MM.1S (cell line): Measurements from ENCODE around the gene GJB5.

ENCODE experiments used
- DNase-seq: peaks from one replicate; pipeline ENCODE4 v3.0.0-alpha.2; 2015
- H2AFZ ChIP-seq: fragments of 300-600 bp; sonication (generic); 2 replicates; pipeline ENCODE4 v1.6.0; 2016; ENCODE audit warnings: antibody characterized with exemption, low read length
- H3F3A ChIP-seq: fragments of 300-600 bp; sonication (generic); 2 replicates; pipeline ENCODE4 v1.6.1; 2016; ENCODE audit warnings: mild to moderate bottlenecking, antibody characterized with exemption, low read length, moderate library complexity, mixed read lengths; ENCODE audit not compliant: insufficient read depth
- H3K27ac ChIP-seq: fragments of 300-600 bp; sonication (generic); 2 replicates; pipeline ENCODE4 v1.5.1; 2016; ENCODE audit warnings: mild to moderate bottlenecking, low read length
- H3K27me3 ChIP-seq: fragments of 300-600 bp; sonication (generic); replicated peaks from 2 replicates; pipeline ENCODE4 v1.6.0; 2016; ENCODE audit warnings: low read length; ENCODE audit not compliant: insufficient read depth
- H3K36me3 ChIP-seq: fragments of 300-600 bp; sonication (generic); replicated peaks from 2 replicates; pipeline ENCODE4 v1.6.1; 2016; ENCODE audit warnings: mild to moderate bottlenecking, low read length, mixed read lengths; ENCODE audit not compliant: insufficient read depth
- H3K4me1 ChIP-seq: fragments of 300-600 bp; sonication (generic); 2 replicates; pipeline ENCODE4 v1.6.1; 2016; ENCODE audit warnings: low read length, mixed read lengths
- H3K4me2 ChIP-seq: fragments of 300-600 bp; sonication (generic); 2 replicates; pipeline ENCODE4 v1.6.0; 2016; ENCODE audit warnings: low read depth, low read length
- H3K4me3 ChIP-seq: fragments of 300-600 bp; sonication (generic); 2 replicates; pipeline ENCODE4 v1.5.1; 2016; ENCODE audit warnings: low read length, mixed read lengths
- H3K79me2 ChIP-seq: fragments of 300-600 bp; sonication (generic); 2 replicates; pipeline ENCODE4 v1.6.1; 2016; ENCODE audit warnings: mixed run types, low read length, mixed read lengths
- H3K9ac ChIP-seq: fragments of 300-600 bp; sonication (generic); 2 replicates; pipeline ENCODE4 v1.6.1; 2016; ENCODE audit warnings: low read length, mixed read lengths
- H3K9me2 ChIP-seq: fragments of 300-600 bp; sonication (generic); replicated peaks from 2 replicates; pipeline ENCODE4 v1.6.1; 2016; ENCODE audit warnings: mild to moderate bottlenecking, low read length, mixed read lengths; ENCODE audit not compliant: insufficient read depth
- H3K9me3 ChIP-seq: fragments of 300-600 bp; sonication (generic); replicated peaks from 2 replicates; pipeline ENCODE4 v1.6.1; 2016; ENCODE audit warnings: mild to moderate bottlenecking, low read length, mixed read lengths; ENCODE audit not compliant: insufficient read depth
- H4K20me1 ChIP-seq: fragments of 300-600 bp; sonication (generic); 2 replicates; pipeline ENCODE4 v1.6.1; 2016; ENCODE audit warnings: mild to moderate bottlenecking, low read length, moderate library complexity, mixed read lengths; ENCODE audit not compliant: insufficient read depth
- CTCF ChIP-seq: fragments of 300-600 bp; sonication (generic); IDR thresholded peaks from 2 replicates; pipeline ENCODE4 v1.5.1; 2016; ENCODE audit warnings: antibody characterized with exemption, low read length, mixed read lengths
- EZH2 ChIP-seq: fragments of 300-600 bp; sonication (generic); optimal IDR thresholded peaks from 2 replicates; pipeline ENCODE3; 2017; ENCODE audit warnings: low read depth, mild to moderate bottlenecking, antibody characterized with exemption, low read length, mixed read lengths
- EZH2phosphoT487 ChIP-seq: fragments of 300-600 bp; sonication (generic); IDR thresholded peaks from 2 replicates; pipeline ENCODE4 v1.6.1; 2018; ENCODE audit warnings: antibody characterized with exemption, low read length

GJB5 gene

GRCh38 chr1:34755961-34756360 lies 1.1 kb downstream of the GJB5 start:
- H3K9me3 ChIP-seq: no peaks in the 10 kb centered on the region
- H3K9me2 ChIP-seq: no peaks in the 10 kb centered on the region
- H4K20me1 ChIP-seq: no peaks in the 10 kb centered on the region
- TF ChIP-seq CTCF (no peak), EZH2phosphoT487 (no peak), EZH2 (no peak)
- peaks cover 45% of the 10 kb centered on the region; the same call in 1 of the 2 replicates for H3K27me3 ChIP-seq
- H3K79me2 ChIP-seq: no peaks in the 10 kb centered on the region
- no peak for DNase-seq
- no peaks in the 10 kb centered on the region for H3K36me3 ChIP-seq
- H3K4me1 ChIP-seq: no peaks in the 10 kb centered on the region
- H3K9ac ChIP-seq: no peak overlapping the region
- no peak overlapping the region for H3K4me2 ChIP-seq
- no peak overlapping the region for H2AFZ ChIP-seq
- no peak overlapping the region for H3K27ac ChIP-seq
- H3K4me3 ChIP-seq: no peak overlapping the region
- no peaks in the 10 kb centered on the region for H3F3A ChIP-seq

- Histone ChIP-seq H3K36me3 (no peaks in the 10 kb centered on the region), H4K20me1 (no peaks in the 10 kb centered on the region), H3K27ac (no peak overlapping the region), H2AFZ (no peak overlapping the region), H3K4me2 (no peak overlapping the region), H3K9me3 (no peaks in the 10 kb centered on the region), H3K9me2 (no peaks in the 10 kb centered on the region), H3K27me3 (peaks cover 58% of the 10 kb centered on the region), H3K9ac (no peak overlapping the region), H3K79me2 (no peaks in the 10 kb centered on the region), H3F3A (no peaks in the 10 kb centered on the region), H3K4me3 (no peak overlapping the region), H3K4me1 (no peaks in the 10 kb centered on the region)
- TF ChIP-seq EZH2phosphoT487: no peak
- no peak for TF ChIP-seq CTCF
- no peak for TF ChIP-seq EZH2
- DNase-seq: no peak
Measured at GRCh38 chr1:34757386-34757785, 2.5 kb downstream of the GJB5 start.

GRCh38 chr1:34758751-34759150 lies 3.9 kb downstream of the GJB5 start:
- H3K9ac ChIP-seq: no peak overlapping the region
- DNase-seq: no peak
- peaks cover 65% of the 10 kb centered on the region for H3K27me3 ChIP-seq
- no peaks in the 10 kb centered on the region for H3K4me1 ChIP-seq
- no peaks in the 10 kb centered on the region for H3K9me3 ChIP-seq
- H3K9me2 ChIP-seq: no peaks in the 10 kb centered on the region
- TF ChIP-seq EZH2: no peak
- no peak for TF ChIP-seq CTCF
- no peak for TF ChIP-seq EZH2phosphoT487
- H3K4me3 ChIP-seq: no peak overlapping the region
- no peaks in the 10 kb centered on the region for H3F3A ChIP-seq
- H3K27ac ChIP-seq: no peak overlapping the region
- H2AFZ ChIP-seq: no peak overlapping the region
- H3K79me2 ChIP-seq: no peaks in the 10 kb centered on the region
- no peaks in the 10 kb centered on the region for H4K20me1 ChIP-seq
- no peaks in the 10 kb centered on the region for H3K36me3 ChIP-seq
- no peak overlapping the region for H3K4me2 ChIP-seq
